HG03575 (cell line): ENCODE measurements around the gene TMEM255B.
"Not testable (repeated sequence)": the region's sequence is repeated elsewhere in the genome, so short reads cannot be mapped to it uniquely, and the experiment has no call there.

Experiments used
- ATAC-seq: cut with Tn5 transposase; IDR thresholded peaks from one replicate; pipeline ENCODE4 v1.9.1; 2021; ENCODE audit not compliant: unreplicated experiment, insufficient number of reproducible peaks, low FRiP score; ENCODE audit errors: extremely low read depth

The TMEM255B gene

GRCh38 chr13:113746143-113746525 is 12.9 kb upstream of the TMEM255B start:
- ATAC-seq: no peak

- no peak for ATAC-seq
Observed at GRCh38 chr13:113746671-113747070, 12.4 kb upstream of the TMEM255B start.

DNA sequence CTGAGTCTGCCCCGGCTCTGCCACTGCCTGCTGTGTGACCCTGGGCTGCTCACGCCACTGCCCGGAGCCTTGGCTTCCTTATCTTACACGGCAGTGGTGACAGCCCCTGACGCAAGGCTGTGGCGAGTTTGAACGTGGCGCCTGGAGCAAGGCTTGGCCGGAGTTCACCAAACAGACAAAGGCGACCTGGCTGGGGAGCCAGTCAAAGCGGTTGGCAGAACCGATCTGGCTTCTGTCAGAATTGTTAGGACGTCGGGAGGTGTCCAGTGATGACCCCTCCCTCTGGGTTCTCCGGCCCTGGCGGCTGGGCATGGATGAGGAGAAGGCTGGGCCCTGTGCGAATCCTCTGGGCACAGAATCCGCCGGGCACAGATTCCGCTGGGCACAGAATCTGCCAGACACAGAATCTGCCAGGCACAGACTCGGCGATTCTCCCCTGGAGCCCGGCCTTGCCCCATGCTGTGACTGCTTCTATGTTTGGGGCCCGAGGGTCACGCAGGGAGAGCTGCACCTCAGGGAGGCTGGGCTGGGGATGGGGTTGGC is 11.7 kb upstream of the TMEM255B start:
- no peak for ATAC-seq

DNA sequence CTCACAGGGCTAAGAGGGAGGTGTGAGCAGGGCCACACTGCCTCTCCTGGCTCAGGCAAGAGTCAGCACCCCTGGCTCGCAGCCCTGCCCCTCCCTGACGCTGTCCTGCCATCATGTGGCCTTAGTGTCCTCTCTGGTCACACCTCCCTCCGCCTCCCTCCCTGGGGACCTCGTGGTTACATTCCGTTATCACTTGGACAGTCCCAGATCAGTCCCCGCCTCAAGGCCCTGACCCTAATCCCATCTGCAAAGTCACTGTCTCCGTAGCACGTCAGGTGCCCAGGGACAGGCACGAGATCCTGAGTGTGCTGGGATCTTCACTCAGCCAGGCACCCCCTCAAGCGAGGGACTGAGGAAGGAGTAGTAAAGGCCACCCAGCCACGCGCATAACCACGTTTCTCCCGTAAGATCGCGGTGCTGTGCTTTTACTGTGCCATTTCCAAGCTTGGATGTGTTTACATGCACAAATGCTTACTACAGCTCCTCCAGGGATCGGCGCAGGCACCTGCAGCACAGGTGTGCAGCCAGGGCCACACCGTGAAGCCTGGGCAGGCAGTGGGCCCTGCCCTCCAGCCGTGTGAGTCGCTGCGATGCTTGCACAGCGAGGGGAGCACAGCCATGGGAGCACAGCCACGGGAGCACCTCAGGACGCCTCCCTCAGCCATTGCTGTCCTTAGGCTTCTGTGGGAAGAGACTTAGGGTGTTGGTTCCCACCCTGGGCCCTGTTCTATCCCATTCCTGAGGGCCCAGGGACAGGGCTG is 10.7 kb upstream of the TMEM255B start:
- no peak for ATAC-seq

DNA sequence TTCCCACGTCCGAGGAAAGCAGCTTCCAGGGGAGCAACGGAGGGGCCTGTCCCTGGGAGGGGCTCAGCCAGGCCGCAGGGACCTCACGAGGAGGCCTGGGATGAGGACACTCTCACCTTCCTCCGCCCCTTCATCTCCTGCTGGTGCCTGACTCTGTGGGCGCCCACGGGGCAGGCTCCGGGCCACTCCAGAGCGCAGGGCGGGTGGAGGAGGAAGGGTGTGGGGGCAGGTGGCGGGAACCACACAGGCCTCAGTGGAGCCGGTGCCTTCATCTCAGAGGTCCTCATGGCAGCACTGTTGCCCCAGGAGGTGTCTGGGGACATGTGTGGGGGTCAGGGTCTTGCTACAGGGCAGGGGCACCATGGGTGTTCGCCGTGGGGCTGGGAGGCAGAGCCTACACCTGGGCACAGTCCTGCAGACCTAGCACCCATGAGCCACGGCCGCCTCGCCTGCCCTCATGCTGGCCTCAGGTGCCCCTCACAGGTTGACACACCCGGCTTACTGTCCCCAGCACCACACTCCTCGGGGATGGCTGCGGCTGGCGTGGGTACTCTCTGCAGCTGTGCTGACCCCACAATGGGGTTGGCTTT is 10.1 kb upstream of the TMEM255B start:
- no peak for ATAC-seq

DNA sequence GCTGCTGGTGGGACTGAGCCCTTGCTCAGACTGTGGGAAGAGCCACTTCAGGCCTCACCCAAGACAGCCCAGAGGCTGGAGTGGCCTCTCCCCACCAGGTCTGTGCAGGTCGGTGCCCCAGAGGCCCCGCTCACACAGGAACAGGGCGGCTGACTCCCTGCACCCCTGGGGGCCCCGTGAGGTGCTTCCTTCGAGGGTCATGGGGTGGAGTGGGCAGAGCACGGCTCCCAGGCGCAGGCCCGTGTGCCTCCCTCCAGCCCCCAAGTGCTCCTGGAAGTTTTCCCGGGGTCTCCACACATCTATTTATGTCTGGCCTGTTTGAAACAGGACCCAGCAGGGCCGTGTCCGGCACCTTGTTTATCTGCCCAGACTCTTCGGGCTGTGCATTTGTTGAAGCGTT is 9.5 kb upstream of the TMEM255B start:
- no peak for ATAC-seq

DNA sequence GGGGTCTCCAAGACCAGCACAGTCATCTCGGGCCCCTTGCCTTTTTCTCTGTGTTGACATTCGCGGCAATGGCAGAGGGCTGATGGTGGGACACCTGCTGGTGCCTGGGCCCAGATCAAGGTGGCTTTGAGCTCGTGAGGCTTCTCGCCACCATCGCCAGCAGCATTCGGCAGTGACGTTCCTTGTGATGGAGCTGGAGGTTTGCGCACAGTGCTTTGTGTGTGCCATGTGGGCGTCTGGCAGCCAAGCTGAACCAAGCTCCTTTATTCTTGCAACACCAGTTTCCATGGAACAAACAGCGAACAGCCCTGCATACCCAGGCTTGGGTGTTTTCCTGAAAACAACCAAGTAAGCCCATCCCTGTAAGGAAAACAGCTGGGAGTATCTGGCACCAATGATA is 9.1 kb upstream of the TMEM255B start:
- ATAC-seq: no peak

GRCh38 chr13:113750554-113751399 is 8.2 kb upstream of the TMEM255B start:
- no peak for ATAC-seq

GRCh38 chr13:113751491-113751890 is 7.5 kb upstream of the TMEM255B start:
- no peak for ATAC-seq

GRCh38 chr13:113752211-113752986 is 6.6 kb upstream of the TMEM255B start:
- not testable (repeated sequence) for ATAC-seq

- ATAC-seq: no peak
Observed at GRCh38 chr13:113753171-113753570, 5.9 kb upstream of the TMEM255B start.

DNA sequence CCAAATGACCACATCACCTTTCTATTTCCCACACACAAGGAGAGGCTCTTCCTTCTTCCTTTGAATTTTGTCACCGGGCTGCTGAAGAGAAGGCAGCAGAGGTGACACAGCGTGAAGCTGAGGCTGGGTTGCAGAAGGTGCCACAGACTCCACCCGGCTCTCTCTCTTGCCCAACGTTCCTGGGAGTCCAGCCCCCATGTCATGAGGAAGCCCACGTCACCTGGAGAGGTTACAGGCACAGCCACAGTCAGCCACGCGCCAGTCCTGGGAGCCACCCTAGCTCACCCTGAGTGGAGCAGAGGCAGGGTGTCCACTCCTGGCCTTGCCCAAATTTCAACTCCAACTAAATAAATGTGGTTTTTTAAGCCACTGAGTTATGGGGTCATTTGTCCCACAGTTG is 4.8 kb upstream of the TMEM255B start:
- no peak for ATAC-seq

DNA sequence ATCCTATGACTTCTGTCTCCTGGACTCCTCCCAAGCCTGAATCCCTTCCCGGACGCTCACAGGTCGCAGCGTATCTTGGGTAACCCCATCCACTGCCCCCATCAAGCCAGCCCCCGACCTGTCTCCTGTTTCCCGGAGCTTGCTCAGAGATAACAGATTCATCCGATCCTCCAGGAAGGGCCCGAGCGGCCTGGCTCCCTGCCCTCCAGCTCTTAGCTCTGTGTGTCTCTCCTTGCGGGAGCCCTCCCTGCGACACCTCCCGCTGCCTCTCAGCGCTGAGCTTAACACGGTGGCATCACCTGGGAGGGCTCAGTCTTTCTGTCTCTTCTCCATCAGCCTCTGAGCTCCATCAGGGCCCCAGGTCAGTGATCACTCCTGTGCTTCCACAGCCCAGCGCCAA is 4.3 kb upstream of the TMEM255B start:
- ATAC-seq: no peak

GRCh38 chr13:113756441-113757097 is 2.5 kb upstream of the TMEM255B start:
- ATAC-seq: no peak

GRCh38 chr13:113759525-113760137 is 605 bp downstream of the TMEM255B start:
- ATAC-seq: no peak

- ATAC-seq: no peak
Observed at GRCh38 chr13:113761136-113761535, 2.1 kb downstream of the TMEM255B start.

DNA sequence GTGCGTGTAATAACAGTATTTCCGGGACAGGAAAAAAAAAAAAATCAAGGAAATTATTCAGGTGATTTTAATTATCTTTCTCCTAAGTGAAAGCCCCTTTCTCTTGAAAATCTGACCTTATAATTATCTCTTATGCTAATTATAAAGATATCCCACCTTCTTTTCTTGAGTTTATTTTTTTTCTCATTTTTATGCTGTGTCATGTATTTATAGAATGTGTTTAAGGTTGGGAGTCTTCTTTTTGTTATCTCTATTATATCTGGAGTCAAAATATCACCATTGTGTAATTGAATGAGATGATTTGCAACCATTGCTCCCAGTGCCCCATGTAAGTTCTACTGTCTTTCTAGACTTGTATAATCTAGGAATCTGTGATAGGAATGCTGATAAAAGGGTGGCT is 3.0 kb downstream of the TMEM255B start:
- ATAC-seq: no peak

DNA sequence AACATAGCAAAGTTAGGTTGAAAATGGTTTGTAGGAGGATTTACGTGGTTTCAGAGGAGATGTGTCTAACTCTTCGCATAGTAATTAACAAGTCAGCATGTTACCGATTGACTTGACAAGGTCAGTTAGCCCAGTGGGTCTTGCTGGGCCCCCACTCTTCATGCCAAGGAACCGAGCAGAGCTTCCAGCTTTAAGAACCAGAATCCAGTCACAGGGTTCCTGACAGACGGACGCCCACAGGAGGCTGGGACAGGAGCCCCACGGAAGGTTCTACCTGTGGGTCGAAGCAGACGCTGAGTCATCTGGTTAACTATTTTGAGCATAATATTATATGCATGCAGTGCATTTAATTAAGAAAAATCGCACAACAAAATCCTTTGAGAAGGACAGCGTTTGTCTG is 3.5 kb downstream of the TMEM255B start:
- no peak for ATAC-seq
